HG02840 (cell line): ENCODE data around the gene EXOC6B.

ENCODE experiments used
- ATAC-seq: cut with Tn5 transposase; IDR thresholded peaks from one replicate; pipeline ENCODE4 v1.9.1; 2021; ENCODE audit warnings: mild to moderate bottlenecking, moderate library complexity, moderate number of reproducible peaks; ENCODE audit not compliant: unreplicated experiment, low FRiP score

The EXOC6B gene

DNA sequence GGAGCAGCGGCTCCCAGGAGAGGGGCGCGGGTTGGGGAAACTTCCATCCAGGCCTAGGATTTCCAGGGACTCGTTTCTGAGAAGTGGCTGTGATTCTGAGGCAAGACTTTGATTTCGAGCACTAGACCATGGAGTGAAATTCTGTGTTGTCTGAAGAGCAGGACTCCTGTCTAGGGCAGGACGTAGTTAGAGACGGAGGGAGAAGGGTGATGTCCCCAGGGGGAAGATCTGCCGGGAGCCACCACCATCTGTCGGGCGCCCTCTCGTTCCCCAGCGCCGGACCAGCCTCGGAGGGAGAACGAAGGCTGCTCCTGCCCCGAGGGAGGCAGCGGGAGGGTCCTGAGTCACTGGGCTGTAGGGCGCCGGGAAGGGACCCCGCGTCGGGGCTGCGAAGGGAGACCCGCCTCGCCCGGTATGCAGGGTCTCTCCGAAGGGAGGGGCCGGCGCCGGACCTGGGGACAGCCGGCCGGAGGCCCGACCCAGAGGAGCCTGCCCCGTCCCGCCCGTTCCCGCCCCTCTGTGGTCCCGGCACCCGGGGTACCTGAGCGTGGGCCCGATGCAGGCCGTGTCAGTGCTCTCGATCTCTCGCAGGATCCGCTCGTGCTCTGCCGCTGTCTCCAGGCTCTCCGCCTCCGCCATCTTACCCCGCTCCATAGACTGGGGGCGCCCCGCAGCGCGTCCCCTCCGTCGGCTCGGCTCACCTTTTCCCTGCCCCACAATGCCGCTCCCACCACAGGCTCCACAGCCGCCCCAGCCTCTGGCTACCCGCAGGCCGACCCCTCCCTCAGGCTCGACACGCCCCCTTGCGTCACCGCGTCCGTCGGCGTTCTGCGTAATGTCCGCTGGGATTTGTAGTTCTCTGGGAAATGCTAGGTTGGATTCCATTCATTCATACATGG lies at the start of gene EXOC6B:
Gene EXOC6B (minus strand): TSS at position 777 of the 899 bp plus-strand sequence.
- peak; percentile 96 for ATAC-seq

DNA sequence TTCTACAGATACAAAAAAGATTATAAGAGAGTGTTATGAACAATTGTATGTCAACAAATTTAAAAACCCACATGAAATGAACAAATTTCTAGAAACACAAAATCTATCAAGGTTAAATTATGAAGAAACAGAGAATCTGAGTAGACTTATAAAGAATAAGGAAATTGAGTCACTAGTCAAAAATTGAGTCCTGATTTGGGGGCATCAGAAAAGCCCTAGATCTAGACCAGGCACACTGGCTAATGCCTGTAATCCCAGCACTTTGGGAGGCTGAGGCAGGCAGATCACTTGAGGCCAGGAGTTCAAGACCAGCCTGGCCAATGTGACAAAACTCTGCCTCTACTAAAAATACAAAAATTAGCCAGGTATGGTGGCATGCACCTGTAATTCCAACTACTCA lies 46.0 kb upstream of the EXOC6B start:
- ATAC-seq, result no peak

DNA sequence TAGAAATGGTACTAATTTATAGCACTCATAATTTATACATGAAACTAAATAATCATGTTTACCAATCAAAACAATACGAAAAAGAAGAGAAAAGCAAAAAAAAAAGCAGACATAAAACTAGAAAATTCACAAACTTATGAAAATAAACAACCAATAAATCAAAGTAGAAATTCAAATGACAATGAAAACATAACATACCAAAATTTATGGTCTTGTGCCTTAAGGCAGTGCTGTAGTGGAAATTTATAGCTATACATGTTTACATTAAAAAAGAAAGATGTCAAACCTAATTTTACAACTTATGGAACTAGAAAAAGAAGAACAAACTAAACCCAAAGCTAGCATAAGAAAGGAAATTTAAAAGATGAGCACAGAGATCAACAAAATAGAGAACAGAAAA lies 45.2 kb upstream of the EXOC6B start:
- ATAC-seq, result no peak

DNA sequence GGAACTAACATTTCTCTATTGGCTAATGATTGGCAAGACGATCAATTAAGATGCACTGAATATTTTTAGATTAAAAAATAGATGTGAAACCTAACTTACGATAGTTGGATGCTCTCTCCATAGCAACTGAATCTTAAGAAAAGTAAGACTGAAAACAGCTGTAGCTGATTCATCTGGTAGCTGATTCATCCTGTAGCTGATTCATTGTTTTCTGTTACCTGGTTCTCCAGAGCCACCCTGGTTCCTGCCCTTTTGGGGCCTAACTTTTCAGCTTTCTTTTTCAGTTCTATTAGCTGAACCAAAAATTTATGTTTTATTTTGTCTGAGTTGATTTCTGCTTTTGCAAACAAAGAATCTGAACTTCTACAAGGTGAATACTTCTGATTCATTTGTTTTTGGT lies 38.7 kb upstream of the EXOC6B start:
- no peak for ATAC-seq

DNA sequence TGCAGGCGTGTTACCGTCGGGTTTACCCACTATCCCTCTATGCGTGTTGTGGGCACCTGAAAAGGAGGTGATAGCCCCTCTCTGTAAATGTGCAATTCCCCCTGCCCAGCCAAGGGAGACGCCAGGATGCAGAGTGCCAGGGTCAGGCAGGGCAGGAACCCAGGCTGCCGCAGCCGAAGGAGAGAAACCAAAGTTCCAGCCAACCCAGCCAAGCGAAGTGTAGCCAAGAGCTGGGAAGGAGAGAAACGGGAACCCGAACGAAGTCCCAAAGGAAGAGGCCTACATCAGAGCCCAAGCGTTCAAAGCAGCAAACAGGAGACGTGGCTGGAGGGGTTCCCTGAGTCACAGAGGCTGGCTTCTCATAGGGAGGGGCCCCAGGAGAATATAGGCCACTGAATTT lies 37.2 kb upstream of the EXOC6B start:
- ATAC-seq, result no peak

DNA sequence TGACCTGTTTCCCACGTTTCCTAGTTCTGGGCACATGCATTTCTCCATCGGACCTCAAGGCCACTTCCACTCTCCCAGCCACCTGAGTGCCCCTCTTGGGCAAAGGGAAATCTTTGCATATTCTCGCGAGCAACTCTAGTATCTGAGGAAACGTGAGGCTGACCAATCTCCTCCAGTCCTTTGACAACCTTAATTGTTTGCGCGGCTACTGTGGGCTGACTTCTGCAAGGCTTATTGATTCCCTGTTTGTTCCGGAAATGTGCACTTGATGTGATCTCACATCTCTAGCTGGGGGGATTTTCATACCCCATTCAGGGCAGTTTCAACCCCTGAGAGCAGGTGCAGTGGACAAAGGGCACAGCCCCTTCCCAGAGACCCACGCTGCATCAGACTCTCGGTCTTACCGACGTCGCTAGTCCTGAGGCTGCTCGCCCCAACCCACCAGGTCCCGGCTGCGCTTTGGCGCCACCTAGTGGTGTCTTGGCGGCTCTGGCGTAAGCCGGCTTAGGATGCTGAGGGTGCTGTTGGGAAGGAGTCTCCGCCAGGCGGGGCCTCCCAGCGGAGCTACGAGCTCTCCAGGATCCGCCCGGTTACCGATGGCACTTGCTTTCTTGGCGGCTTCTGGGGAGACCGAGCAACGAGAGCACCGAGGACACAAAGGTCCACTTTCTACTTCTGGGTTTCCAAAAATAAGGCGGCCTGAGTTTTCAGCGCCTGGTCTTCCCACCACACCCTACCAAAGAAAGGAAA lies 36.6 kb upstream of the EXOC6B start:
- ATAC-seq, result peak; percentile 94

DNA sequence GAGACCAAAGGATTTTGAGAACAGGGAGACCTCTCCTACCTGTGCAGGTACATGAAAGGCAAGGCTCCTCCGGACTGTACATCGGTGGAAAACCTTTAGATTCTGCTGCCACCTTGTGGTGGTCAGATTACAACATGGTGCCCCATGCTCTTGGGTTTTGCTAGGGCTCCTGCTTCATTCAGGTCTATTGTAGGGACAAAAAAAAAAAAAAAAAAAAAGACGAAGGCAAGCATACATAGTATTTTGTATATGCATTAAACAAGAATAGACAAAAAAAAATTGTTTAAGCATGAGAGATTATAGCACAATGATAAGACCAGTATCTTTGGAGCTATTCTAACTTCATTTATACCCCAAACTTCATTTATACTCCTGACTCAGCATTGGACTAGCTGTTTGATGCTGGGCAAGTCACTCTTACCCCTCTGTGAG lies 34.0 kb upstream of the EXOC6B start:
- peak; percentile 52 for ATAC-seq

DNA sequence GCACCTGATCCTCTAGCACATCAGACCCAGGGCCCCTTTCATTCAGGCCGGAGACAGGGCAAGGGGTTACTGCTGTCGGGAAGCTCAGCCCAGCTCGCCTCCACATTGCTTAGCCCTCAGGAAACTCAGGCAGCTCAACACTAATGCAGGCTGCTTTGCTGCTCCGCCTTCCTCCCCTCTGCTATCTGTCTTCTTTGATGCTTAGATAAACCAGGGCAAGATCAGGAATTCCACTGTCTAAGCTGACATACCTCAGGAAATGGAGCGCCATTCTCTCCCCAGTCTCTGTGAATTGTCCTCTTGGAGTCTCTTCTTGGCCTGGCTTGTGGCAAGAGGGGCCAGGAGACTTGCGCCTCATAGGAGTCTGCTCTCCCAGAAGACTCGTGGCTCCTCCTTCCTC lies 25.5 kb upstream of the EXOC6B start:
- ATAC-seq, result no peak

DNA sequence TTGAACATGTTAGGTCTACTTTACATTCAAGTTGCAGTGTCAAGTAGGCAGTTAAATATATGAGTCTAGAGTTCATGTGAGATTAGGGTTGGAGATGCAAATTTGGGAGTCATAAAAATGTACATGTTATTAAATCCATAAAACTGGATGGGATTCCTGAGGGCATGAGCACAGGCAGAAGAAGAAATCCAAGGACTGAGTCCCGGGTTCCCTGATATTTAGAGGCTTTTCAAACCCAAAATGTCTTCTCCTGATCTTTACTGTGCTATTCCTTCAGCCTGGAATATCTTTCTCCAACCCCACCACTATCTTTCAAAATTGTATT lies 23.3 kb upstream of the EXOC6B start:
- ATAC-seq, result no peak

DNA sequence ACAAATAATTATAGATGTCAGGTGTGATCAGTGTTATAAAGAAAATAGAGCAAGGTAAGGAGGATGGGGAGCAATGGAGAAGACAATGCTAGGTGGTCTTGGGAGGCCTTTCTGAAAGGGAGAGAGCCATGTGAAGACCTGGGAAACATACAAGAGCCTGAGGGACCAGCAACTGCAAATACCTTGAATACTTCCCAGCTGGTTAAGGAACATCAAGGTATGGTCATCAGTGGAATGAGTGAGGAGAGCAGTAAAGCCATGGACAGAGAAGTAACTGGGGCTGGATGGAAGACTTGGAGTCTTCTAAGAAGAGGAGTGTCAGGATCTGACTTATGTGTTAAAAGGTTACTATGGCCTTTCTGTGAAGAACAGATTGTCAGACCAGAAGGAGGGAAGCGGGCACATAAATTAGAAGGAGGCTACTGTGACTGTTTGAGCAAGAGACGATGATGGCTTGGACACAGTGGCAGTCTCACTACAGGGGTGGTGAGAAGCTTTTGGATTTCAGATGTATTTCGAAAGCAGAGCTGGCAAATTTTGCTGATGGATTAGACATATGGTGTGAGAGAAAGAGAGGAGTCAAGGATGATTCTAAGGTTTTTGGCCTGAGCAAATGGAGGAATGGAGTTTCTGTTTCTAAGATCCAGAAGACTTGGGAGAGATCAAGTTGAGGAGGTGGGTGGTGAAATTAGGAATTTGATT lies 22.8 kb upstream of the EXOC6B start:
- ATAC-seq, result no peak

DNA sequence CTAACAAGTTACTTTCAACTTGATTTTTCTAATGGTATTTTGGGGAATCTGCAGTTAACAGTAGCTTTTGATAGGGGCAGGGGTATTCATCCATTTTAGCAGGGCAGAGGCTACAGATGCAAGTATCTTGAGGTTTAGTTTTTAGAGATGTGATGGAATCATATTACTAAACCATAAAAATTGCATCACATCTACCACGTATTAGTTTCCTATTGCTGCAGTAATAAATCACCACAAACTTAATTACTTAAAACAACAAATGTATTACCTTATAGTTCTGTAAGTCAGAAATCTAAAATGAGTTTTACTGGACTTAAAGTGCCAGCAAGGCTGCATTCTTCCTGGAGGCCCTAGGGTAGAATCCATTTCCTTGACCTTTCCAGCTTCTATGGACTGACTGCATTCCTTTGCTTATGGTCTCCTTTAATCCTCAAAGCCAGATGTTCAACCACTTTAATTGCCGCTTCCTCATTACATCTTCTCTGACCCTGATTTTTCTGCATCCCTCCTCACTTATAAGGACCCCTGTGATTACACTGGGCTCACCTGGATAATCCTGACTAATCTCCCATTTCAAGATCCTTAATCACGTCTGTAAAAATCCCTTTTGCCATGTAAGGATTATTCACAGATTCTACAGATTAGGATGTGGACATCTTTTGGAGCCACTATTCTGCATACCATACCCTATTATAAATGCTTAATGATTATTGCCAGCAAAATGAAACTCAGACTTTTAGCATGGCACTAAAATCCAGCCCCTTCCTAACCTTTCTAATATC lies 21.9 kb upstream of the EXOC6B start:
- ATAC-seq, result no peak

DNA sequence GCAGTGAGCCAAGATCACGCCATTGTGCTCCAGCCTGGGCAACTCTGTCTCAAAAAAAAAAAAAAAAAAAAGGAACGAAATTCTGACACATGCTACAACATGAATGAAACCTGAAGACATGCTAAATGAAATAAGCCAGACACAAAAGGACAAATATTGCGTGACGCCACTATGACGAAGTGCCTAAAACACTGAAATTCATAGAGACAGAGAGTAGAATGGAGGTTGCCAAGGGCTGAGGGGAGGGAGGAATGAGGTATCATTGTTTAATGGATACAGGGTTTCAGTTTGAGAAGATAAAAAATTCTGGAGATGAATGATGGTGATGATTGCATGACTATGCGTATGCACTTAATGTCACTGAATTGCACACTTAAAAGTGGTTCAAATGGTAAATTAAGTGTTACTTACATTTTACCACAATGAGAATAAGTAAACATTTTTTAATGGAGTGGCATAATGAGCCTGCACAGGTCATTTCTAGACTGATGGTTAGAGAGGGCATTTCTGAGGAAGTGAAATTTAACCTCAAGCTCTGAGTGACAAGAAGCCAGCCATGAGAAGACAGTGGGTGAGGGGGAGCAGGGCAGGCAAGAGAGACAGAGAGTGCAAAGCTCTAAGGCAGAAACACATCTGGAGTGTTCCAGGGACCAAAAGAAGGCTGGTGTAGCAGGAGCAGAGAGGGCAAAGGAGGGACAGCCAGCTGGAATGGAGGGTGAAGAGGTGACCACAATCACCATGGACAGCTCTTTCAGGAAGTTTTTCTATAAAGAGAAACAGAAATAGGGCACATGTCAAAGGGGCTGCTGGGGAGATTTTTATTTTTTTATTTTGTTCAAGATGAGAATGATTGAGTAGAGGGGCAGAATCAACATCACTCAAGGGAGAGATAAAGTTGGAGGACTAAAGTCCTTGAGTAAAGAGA lies 20.6 kb upstream of the EXOC6B start:
- ATAC-seq, result no peak

DNA sequence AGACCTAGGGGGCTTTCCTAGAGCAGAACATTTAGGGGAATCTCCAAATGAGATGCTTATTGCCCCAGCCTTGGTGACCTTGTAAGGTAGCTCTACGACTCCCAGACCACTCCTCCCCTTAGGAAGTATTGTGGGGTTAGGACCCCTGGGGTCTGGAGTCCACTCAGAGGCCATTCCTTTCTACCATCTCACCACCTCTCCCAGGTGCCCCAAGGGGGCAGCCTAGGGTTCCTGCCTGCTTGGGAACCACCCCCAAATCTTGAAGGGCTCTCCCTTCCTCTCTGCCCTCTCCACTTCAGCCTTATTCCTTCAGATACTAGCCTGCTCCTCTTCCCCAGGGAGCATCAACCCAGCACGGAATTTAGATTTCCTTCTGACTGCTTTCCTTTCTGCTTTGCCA lies 17.5 kb upstream of the EXOC6B start:
- ATAC-seq, result no peak

DNA sequence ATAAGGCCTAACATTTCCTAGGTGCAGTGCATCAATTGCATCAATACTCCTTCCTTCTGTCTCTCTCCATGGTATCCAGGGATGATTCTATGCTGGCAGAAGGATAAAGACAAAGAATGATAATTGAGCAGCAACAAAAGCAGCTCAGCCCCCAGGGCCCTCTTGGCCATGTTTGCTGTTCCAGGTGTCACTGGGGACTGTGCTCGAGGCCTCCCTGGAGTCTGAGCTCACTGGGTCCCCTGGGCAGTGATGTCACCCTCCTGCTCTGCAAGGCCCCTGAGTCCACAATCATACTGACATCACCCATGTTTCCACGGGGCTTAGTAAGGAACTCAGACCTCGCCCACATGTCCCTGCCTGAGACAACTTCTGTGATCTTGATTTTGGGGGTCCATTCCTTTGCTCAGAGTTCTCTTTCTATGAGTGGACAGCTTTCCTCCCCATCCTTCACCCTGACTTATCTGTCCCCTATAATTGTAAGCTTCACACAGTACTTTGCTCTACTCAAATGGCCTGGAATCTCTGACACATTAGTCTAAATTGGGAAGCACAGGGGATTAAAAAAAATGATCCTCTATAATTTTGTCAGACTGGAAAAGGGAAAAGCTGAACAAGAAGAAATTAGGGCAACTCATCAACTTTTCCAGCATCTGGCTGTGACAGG lies 15.8 kb upstream of the EXOC6B start:
- no peak for ATAC-seq

DNA sequence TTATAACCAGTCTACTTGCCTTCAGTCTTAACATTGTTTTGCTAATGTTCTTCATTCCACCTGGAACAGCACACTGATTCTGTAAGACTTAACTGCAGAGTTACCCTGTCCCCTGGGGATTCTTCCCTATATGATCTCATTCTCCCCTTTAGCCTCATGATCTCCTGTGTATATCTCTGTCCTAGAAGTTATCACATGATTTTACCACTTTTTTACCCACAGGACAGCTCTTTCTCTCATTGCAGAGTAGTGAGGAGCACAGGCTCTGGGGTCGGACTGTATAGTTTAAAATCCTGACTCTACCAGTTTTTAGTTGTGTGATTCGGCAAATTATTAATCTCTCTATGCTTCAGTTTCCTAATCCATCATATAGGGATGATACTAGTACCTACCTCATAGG lies 14.2 kb upstream of the EXOC6B start:
- ATAC-seq, result no peak

DNA sequence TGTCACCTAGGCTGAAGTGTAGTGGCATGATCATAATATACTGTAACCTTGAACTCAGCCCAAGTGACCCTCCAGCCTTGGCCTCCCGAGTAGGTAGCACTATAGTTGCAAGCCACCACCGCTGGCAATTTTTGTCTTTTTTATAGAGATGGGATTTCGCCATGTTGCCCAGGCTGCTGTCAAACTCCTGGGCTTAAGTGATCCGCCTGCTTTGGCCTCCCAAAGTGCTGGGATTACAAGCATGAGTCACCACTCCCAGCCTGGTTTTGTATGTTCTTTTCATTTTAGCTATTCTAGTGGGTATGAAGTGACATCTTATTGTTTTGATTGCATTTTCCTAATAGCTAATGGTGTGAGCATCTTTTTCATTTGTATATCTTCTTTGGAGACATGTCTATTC lies 11.3 kb upstream of the EXOC6B start:
- no peak for ATAC-seq

DNA sequence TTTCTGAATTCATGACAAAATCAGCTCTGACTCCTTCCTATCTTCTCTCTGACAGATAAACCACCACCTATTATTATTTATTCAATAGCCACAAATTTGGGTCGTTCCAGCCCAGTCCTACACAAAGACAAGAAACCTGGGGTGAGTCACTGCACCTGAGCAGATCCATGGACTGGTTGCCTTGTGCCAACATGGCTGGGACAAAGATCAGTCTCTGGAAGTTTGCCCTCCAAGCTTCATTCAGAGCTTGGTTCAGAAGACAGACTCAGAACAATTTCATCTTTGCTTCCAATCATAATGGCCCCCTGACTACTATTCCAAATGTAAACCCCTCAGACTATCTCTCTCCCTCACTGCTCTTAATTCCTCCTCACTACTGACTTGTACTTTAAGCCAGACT lies 9.6 kb upstream of the EXOC6B start:
- no peak for ATAC-seq

DNA sequence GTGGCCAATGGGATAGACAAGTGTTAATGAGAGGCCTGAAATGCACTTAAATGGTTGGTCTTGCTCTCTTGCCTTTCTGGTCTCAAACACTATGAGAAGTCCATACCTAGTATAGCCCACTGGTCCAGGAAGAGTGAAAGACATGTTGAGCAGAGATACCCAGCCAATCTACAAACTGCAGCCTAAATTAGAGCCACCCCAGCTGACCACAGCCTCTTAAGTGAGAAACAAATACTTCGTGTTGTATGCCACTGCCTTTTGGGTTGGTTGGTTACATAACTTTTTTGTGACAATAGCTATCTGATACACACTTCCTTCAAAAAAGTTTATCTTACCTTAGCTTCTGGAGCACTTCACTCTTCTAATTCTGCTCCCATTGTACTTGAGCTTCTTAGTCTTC lies 8.8 kb upstream of the EXOC6B start:
- no peak for ATAC-seq
